GM18870 (cell line): ENCODE measurements around the gene ME2.
"Not testable (repeated sequence)": the region's sequence is repeated elsewhere in the genome, so short reads cannot be mapped to it uniquely, and the experiment has no call there.

Experiments used
- ATAC-seq: cut with Tn5 transposase; IDR thresholded peaks from one replicate; pipeline ENCODE4 v1.9.1; 2021; ENCODE audit warnings: moderate library complexity; ENCODE audit not compliant: unreplicated experiment

ME2 gene

DNA sequence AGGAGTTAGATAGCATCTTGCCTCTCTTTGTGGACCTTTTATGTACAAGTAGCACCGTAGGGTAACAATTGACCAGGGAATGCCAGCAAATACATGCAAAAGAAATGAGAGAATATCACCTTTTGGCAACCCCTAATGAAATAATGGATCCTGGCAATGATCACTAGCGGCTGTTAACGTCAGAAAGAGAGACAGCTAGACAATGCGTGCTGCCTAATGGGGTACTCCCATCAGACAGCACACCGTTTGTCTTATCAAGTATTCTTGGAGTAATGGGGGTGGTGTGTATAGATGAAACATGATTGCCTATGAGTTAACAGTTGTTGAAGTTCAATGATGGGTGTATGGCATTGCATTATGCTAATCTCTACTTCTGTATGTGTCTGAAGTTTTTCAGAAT is 90.5 kb downstream of the ME2 start:
- no peak for ATAC-seq

DNA sequence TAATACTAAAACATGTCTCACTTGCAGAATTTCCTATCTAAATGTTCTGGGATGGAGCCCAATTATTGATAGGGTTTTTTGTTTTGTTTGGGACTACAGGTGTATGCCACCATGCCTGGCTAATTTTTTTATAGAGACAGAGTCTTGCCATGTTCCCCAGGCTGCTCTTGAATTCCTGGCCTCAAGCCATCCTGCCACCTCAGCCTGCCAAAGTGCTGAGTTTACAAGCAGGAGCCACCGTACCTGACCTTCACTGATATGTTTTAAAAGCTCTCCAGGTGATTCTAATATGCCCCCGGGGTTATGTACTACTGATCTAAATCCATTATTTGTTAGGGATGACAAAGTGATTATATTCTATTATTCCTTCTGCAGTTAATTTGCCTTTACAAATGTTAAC is 91.1 kb downstream of the ME2 start:
- ATAC-seq: no peak

DNA sequence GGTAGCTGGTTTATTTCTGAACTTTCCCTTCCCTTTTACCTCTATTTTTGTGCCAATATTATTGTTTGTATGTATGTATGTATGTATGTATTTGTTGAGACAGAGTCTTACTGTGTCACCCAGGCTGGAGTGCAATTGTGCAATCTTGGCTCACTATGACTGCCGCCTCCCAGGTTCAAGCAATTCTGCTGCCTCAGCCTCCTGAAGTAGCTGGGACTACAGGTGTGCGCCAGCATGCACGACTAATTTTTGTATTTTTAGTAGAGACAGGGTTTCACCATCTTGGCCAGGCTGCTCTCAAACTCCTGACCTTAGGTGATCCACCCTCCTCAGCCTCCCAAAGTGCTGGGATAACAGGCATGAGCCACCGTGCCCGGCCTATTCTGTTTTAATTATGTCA is 93.5 kb downstream of the ME2 start:
- not testable (repeated sequence) for ATAC-seq

DNA sequence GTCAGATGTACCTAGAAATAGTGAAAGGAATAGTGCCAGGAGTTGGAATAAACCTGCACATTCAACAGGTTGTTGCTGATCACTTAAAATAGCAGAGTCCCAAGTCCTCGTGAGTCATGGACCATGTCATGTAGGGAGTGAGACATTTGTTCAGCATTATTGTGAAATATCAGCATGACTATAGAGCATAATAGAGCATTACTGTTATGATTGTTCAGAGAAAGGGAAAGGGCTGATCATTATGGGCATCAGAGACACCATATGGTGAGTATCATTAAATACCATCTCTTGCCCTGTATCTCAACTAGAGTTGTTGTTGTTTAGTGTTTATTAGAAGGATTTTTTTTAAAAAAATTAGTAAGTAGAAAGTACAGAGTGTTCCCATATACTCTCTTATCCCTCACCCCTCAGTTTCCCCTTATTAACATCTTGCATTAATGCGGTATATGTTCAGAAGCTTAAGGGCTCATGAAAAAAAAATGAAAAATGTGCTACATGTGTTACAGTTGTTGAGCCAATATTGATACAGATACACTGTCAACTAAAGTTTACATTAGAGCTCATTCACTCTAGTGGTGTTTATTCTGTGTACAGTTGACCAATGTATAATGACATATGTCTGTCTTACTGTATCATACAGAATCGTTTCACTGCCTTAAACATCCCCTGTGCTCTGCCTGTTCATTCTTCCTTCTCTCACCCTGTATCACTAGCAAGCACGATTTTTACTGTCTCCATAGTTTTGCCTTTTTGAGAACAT is 94.6 kb downstream of the ME2 start:
- no peak for ATAC-seq

DNA sequence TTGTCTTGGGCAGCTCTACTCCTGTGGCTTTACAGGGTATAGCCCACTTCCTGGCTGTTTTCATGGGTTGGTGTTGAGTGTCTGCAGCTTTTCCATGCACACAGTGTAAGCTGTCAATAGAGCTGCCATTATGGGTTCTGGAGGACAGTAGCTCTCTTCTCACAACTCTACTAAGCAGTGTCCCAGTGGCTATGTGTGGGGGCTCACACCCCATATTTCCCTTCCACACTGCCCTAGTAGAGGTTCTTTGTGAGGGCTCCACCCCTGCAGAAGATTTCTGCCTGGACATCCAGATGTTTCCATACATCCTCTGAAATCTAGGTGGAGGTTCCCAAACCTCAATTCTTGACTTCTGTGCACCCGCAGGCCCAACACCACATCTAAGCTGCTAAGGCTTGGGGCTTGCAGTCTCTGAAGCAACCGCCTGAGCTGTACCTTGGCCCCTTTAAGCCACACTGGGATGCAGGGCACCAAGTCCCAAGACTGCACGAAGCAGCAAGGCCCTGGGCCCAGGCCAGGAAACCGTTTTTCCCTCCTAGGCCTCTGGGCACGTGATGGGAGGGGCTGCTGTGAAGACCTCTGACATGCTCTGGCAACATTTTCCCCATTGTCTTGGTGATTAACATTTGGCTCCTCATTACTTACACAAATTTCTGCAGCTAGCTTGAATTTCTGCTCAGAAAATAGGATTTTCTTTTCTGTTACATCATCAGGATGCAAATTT is 98.3 kb downstream of the ME2 start:
- no peak for ATAC-seq

DNA sequence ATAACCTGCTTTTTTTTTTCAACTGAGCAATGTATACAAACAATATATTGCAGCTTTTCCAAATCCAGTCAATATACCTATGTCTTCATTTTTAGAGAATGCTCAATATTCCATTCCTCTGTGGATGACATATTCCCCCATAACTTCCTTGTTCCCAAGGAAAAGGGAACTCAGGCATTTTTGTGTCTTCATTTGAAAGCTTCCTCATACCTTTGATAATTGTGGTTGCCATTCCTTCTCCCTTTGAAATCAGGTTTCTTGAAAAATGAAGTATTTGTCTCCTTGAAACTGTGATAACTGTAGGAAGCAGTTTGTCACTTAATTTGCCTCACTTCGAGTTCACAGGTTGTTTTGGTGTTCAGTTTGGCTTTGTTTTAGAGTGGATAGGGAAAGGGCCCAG is 102.5 kb downstream of the ME2 start:
- no peak for ATAC-seq

DNA sequence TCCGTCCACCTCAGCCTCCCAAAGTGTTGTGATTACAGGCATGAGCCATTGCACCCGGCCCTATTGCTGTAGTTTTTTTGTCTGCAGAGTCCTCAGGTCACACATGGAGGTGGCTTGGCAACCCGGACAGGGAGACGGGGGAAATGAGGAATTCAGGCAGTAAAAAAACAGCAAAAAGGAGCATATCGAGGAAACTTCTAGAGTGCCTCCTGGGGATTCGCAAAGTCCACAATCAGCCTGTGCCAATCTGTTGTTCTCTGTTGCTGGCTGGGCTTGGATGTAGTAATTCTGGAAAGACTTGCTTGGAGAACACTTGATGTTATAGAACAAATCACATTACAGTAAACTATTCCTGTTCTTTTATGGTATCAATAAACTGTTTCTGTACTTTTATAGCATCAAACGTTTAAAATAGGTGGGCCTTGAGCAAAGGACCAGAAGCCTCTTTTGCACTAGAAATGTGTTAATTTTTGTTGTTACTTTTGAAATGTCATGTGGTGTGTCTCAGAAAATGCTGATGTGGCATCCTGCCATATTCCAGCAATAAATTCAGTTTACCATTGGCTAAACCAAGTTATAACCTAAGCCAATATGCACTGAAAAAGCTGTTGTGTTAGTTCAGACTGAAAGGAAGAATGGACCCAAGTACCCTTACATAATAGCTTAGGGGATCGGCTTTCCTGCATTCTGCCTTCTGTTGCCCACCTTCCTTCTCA is 103.3 kb downstream of the ME2 start:
- no peak for ATAC-seq

DNA sequence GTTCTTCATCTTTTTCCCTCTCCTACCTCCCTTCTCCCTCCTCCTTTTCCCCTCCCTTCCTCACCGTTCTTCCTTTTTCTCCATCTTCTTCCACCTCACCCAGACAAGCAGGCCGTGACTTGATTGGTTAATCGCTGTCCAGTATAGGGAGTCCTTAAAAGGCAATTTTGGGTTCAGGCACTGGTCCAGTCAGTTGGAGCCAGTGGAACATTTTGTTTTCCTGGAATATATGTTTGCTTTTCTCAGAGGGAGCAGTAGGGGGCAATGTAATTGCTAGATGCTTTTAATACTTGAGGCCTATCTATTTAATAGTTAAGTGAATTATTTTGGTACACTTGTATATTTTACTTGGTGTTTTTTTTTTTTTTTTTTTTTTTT is 103.9 kb downstream of the ME2 start:
- ATAC-seq: no peak

DNA sequence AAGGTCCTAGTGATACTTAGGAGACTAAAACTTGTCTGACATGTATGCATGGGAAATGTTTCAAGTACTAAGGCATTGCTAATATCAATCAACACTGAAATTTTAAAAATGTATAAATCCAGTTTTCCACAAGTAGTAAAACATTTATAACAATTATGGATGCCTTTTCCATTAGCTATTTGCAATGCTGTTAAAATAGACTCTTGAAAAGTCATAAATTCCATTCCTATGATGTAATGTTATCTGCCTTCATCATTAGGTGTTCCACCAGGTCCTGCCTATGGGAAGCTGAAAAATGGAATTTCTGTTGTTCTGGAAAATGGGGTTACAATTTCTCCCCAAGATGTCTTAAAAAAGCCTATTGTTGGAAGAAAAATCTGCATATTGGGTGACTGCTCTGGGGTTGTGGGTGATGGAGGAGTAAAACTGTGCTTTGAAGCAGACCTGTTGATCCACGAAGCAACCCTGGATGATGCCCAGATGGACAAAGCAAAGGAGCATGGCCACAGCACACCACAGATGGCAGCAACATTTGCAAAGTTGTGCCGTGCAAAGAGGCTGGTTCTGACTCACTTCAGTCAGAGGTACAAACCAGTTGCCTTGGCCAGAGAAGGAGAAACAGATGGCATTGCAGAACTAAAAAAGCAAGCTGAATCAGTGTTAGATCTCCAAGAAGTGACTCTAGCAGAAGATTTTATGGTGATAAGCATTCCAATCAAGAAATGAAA is 107.6 kb downstream of the ME2 start:
- no peak for ATAC-seq

DNA sequence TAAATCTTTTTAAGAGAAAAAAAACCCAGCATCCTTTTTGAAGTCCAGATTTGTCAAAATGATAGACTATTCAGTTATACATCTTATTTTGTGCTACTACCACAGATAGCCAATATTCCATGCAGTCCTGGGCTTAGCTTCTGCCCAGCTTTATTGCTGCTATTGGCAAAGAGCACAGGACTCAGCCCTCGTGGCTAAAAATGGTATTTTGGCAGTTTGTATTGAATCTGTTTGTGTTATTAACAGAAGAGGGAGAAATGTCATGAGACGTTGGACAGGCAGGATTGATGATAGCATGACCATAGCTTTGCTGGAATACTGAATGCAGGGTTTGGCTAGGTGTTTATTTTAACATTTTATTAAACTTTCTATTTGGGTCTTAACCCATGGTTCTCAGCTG is 108.3 kb downstream of the ME2 start:
- no peak for ATAC-seq

DNA sequence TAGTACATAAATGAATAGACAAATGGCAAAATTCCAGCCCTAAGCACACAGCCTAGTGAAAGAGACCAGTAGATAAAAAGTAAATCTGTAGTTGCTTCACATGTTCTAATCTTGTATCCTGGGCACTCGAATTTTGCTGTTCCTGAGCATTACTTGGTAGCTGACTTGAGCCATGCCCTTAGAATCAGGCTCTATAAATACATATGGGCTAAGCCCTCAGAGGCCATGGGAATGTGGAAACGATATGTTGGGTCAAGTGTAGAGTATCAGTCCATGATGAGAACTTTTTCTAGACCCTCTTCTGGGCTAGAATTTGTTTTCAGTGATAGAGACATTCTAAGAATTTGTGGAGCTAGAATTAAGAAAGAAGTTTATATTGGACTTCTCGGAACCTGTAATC is 110.8 kb downstream of the ME2 start:
- no peak for ATAC-seq

DNA sequence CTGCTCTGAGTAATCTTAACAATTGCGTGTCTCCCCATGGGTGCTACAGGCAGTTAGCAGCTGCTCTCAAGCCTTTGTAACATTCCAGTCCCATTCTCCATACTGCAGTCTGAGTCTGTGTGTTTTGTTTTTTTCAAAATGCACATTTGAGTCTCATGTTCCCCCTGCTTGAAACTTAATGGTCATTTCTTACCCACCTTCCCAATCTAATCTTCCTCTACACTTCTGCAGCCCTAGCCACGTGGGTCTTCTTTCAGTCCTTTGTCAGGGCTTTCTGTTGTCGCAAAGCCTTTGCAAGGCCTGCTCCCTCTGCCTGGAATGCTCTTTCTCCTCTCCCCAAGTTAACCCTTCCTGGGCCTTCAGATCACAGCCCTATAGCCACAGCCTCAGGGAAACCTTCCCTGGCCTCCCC is 113.4 kb downstream of the ME2 start:
- no peak for ATAC-seq

DNA sequence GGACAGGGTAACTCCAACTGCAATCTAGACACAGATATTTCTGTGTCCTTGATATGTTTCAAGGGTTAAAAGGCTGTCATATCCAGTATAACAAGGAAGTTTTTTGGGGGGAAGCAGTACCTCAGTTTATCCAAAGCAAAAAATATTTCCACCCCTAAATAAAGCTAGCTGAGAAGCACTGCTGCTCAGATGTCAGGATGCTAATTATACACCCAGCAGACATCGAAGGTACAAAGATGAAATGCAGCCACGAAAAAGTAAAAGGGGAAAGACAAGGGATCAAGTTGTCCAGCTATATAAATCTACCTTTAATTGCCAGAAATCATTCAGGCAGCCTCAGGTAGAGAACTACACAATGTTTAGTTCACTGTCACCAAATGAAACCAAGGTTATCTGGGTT is 115.1 kb downstream of the ME2 start:
- ATAC-seq: no peak

DNA sequence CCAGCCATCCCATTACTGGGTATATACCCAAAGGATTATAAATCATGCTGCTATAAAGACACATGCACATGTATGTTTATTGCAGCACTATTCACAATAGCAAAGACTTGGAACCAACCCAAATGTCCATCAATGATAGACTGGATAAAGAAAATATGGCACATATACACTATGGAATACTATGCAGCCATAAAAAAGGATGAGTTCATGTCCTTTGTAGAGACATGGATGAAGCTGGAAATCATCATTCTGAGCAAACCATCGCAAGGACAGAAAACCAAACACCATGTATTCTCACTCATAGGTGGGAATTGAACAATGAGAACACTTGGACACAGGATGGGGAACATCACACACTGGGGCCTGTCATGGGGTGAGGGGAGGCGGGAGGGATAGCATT is 124.3 kb downstream of the ME2 start:
- ATAC-seq: not testable (repeated sequence)
